Measurements from ENCODE around the gene ALPL.

Gene ALPL

DNA sequence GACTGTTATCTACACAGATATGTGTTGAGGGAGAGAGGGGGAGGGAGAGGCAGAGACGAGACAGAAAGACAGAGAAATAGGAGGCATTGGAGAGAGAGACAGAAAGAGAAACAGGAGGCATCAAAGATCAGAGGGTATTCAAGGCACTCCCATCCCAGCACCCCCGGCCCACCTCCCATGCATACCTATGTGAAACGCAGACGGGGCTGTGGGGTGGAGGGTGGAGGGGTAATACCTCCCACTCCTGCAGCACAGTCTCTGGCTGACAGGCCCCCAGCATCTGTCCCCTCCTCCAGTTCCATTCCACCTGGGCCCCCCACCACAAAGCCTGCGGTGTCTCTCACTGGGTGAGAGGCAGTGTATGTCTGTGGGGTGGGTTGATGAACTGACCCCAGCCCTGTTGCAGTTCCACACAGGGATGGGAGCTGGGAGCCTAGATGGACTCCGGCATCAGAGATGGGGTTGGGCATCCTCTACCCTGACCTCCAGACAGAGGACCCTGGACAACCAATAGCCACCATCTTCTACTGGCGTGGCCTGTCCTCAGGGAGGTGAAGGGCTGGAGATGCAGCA lies 110.2 kb downstream of the ALPL start:
- H3K9ac ChIP-seq (ENCODE audit: low read depth, low read length) = no peak overlapping the region
- H3K4me3 ChIP-seq (ENCODE audit: low read length) = no peak overlapping the region
- H3K27me3 ChIP-seq (ENCODE audit: control insufficient read depth, insufficient read depth, low read length) = peaks cover 54% of the 10 kb centered on the region
- no peaks in the 10 kb centered on the region for H3K36me3 ChIP-seq (ENCODE audit: insufficient read depth, low read length)
- H3K4me1 ChIP-seq (ENCODE audit: control insufficient read depth, insufficient read depth, low read length) = peaks cover 4% of the 10 kb centered on the region
- H3K4me2 ChIP-seq (ENCODE audit: low read length) = no peak overlapping the region
- H3K9me3 ChIP-seq (replicated peaks; ENCODE audit: low read length) = no peaks in the 10 kb centered on the region

DNA sequence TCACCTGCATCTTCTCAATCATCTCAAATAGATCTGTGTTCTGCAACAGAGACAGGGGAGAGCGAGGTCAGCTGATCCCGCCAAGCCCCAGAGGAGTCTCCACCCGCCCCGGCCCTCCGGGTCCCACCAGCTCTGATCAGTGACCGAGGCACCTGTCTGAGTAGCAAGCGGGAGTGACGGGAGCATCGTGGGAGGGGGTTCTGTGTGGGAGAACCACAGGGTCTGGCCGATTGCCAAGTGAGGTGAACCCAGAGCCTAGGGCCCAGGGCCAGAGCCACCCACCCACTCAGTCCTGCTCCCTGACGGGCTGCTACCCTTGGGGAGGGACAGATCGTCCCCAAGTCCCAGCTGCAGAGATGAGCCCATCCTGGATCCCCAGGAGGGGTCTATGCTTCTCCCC lies 110.8 kb downstream of the ALPL start:
- H3K27me3 ChIP-seq (ENCODE audit: control insufficient read depth, insufficient read depth, low read length) = peaks cover 56% of the 10 kb centered on the region
- no peak overlapping the region for H3K9ac ChIP-seq (ENCODE audit: low read depth, low read length)
- H3K4me1 ChIP-seq (ENCODE audit: control insufficient read depth, insufficient read depth, low read length) = peaks cover 4% of the 10 kb centered on the region
- no peaks in the 10 kb centered on the region for H3K36me3 ChIP-seq (ENCODE audit: insufficient read depth, low read length)
- H3K4me2 ChIP-seq (ENCODE audit: low read length) = no peak overlapping the region
- no peak overlapping the region for H3K4me3 ChIP-seq (ENCODE audit: low read length)
- no peaks in the 10 kb centered on the region for H3K9me3 ChIP-seq (replicated peaks; ENCODE audit: low read length)

DNA sequence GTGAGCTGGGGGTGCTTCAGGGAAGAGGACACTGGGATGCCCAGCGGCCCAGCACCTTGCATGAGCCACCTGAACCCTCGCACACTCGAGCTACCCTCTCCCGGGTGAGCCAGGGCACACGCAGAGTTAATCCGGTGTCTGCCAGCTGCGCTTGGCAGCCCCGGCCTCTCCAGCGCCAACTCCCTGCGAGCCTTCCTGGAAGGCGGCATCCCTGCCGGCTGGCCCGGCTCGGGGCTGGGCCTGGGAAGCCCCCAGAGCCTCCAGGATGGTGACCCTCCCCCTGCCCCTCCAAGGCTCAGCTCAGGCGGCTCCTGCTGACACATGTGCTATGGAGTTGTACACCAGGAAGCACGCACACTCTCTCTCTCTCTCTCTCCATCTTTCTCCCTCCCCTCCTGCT lies 111.3 kb downstream of the ALPL start:
- no peaks in the 10 kb centered on the region for H3K36me3 ChIP-seq (ENCODE audit: insufficient read depth, low read length)
- no peak overlapping the region for H3K9ac ChIP-seq (ENCODE audit: low read depth, low read length)
- H3K9me3 ChIP-seq (replicated peaks; ENCODE audit: low read length) = no peaks in the 10 kb centered on the region
- peaks cover 55% of the 10 kb centered on the region for H3K27me3 ChIP-seq (ENCODE audit: control insufficient read depth, insufficient read depth, low read length)
- H3K4me3 ChIP-seq (ENCODE audit: low read length) = no peak overlapping the region
- peaks cover 4% of the 10 kb centered on the region for H3K4me1 ChIP-seq (ENCODE audit: control insufficient read depth, insufficient read depth, low read length)
- H3K4me2 ChIP-seq (ENCODE audit: low read length) = no peak overlapping the region

DNA sequence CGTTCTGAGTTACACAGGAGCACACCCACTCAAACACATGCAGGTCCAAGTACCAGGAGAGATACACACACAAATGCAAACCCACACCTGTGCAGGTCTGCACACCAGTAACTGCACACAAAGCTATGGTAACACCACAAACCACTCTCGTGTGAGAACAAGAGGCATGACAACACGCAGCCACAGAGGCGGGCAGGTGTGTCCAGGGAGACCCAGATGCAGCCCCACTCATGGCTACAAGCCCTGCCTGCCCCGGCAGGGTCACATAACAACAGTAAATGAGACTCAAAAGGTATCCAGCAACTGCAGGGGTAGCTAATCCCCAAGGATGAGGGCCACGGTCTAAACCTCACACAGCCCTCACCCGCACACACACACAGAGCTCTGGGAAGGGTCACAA lies 111.8 kb downstream of the ALPL start:
- H3K4me2 ChIP-seq (ENCODE audit: low read length) = no peak overlapping the region
- H3K4me1 ChIP-seq (ENCODE audit: control insufficient read depth, insufficient read depth, low read length) = peaks cover 4% of the 10 kb centered on the region
- H3K9ac ChIP-seq (ENCODE audit: low read depth, low read length) = no peak overlapping the region
- no peak overlapping the region for H3K4me3 ChIP-seq (ENCODE audit: low read length)
- H3K9me3 ChIP-seq (replicated peaks; ENCODE audit: low read length) = no peaks in the 10 kb centered on the region
- no peaks in the 10 kb centered on the region for H3K36me3 ChIP-seq (ENCODE audit: insufficient read depth, low read length)
- H3K27me3 ChIP-seq (ENCODE audit: control insufficient read depth, insufficient read depth, low read length) = peaks cover 53% of the 10 kb centered on the region

DNA sequence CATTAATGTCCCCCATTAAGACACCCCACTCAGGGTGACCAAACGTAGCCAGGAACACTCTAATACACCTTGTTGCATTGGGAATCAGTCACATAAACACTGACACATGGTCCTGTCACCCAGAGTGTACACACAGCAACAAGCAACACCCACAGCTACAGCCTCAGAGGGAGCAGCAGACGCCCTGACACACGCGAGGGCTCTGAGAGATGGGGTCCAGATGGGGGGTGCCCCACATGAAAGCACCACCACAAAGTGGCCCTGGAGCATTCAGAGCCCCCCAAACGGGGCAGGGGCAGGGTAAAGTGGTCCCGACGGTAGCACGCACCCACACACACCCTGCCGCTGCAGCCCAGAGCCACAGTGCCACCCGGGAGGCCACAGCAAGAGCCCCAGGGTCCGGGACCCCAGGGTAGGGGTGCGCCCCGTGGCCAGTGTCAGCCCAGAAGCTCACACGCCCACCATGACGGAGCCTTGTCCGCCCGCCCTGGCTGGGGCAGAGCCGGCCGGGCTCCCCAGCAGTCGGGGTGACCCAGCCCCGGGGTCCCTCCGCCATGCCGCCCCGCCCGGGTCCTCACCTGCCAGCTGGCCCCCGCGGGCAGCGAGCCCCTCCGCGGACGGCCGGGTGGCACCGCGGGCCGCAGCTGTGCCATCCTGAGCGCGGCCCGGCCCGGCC lies 112.7 kb downstream of the ALPL start:
- Histone ChIP-seq H3K4me3 (ENCODE audit: low read length) (peak overlapping the region; percentile 47), H3K4me1 (ENCODE audit: control insufficient read depth, insufficient read depth, low read length) (peaks cover 4% of the 10 kb centered on the region), H3K9me3 (replicated peaks; ENCODE audit: low read length) (no peaks in the 10 kb centered on the region), H3K4me2 (ENCODE audit: low read length) (peak overlapping the region; percentile 77), H3K9ac (ENCODE audit: low read depth, low read length) (no peak overlapping the region), H3K27me3 (ENCODE audit: control insufficient read depth, insufficient read depth, low read length) (peaks cover 53% of the 10 kb centered on the region), H3K36me3 (ENCODE audit: insufficient read depth, low read length) (no peaks in the 10 kb centered on the region)

DNA sequence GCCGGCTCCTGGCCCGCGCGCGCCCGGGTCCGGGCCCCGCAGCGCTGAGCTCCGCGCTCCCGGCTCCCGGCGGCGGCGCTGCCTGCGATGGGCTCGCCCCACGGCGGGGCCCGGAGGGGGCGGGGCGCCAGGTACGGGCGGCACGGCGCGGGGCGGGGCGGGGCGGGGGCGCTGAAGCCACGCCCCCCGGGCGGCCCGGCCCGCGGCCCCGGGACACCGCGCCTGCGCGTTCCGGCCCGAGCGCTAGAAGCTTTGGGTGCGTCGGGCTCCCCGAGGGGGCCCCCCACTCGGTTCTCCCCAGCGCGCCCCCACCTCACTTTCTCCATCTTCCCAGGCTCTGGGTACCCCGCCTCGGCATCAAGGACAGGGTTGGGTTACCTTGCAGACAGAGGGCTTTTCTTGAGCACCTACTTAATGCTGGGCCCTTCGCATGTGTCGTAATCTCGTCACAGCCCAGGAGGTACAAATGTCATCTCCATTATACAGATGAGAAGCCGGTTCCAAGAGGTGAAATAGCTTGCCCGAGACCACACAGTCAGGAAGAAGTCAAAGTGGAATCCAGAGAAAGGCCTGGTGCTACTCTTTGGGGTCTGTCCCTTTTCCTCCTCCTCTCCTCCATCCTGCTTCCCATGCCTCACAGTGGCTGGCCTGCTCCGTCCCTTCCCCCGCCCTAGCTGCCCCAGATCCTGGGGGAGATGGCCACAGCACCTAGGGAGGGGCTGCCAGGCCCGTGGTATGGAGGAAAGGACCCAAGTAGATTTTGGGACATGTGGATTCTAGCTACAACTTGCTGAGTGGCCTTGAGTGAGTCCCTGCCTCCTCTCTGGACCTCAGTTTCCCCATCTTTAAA lies 113.5 kb downstream of the ALPL start:
- peaks cover 48% of the 10 kb centered on the region for H3K27me3 ChIP-seq (ENCODE audit: control insufficient read depth, insufficient read depth, low read length)
- H3K4me2 ChIP-seq (ENCODE audit: low read length) = peak overlapping the region; percentile 77
- H3K9me3 ChIP-seq (replicated peaks; ENCODE audit: low read length) = no peaks in the 10 kb centered on the region
- peaks cover 4% of the 10 kb centered on the region for H3K4me1 ChIP-seq (ENCODE audit: control insufficient read depth, insufficient read depth, low read length)
- no peaks in the 10 kb centered on the region for H3K36me3 ChIP-seq (ENCODE audit: insufficient read depth, low read length)
- H3K9ac ChIP-seq (ENCODE audit: low read depth, low read length) = no peak overlapping the region
- peak overlapping the region; percentile 56 for H3K4me3 ChIP-seq (ENCODE audit: low read length)

DNA sequence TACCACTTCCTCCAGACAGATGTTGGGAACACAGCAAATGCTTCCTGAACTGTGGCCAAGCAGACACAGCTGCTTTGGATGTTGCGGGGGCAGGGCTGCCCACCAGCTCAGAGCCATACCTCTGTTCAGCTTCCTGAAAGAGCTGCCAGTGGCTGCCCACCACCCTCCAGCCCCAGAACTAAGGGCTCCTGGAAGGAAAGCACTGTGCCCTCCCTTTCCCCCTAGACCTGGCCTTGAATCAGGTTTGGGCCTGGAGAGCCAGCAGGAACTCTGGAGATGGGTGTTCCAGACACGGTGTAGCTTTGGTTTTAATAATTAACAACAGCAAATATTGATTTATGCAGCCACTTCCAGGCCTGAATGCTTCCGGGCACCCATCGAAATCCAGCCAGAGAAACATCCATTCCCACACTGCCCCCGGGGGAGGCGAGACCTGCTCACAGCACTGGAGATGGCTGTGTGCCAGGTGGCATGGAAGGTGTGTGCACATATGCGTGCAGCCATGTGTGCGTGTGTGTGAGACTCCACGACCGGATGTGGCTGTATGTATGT lies 114.3 kb downstream of the ALPL start:
- Histone ChIP-seq H3K4me2 (ENCODE audit: low read length) (no peak overlapping the region), H3K4me3 (ENCODE audit: low read length) (no peak overlapping the region), H3K27me3 (ENCODE audit: control insufficient read depth, insufficient read depth, low read length) (peaks cover 42% of the 10 kb centered on the region), H3K9me3 (replicated peaks; ENCODE audit: low read length) (no peaks in the 10 kb centered on the region), H3K9ac (ENCODE audit: low read depth, low read length) (no peak overlapping the region), H3K36me3 (ENCODE audit: insufficient read depth, low read length) (no peaks in the 10 kb centered on the region), H3K4me1 (ENCODE audit: control insufficient read depth, insufficient read depth, low read length) (peaks cover 4% of the 10 kb centered on the region)

DNA sequence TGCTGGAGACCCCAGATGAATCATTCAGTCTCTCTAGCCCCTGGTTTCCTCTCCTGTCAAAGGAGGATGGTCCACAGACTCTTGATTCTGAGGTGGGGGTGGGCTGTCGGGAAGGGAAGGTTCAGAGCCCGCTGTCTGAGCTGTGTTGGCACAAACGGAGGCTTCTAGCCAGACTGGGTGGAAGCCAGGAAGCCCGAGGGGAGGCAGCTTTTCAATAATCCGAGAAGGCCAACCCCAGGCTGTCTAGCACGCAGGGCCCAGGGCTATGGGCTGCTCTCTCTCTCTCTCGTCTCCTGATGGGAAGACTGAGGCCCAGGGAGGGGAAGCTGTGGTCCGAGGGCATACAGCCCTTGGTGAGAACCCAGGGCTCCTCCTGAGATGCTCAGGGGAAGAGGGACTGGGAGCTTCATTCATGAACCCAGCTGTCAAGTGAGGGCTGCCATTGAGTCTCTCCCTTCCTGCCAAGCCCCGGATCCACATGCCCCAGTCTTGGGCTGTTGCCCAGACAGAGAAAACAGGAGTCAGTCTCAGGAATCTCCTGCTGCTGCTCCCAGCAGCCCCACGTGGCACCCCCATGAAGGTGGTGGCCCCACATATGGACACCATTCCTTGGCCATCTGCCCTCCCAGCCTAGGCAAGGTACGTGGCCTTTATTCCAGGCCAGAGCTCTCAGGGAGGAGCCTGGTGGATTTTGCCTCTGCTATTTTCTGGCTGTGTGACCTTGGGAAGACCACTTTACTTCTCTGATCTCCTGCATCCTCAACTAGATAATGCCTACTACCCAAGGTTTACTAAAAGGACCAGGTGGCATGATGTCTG lies 115.6 kb downstream of the ALPL start:
- H3K4me1 ChIP-seq (ENCODE audit: control insufficient read depth, insufficient read depth, low read length) = peaks cover 4% of the 10 kb centered on the region
- H3K9ac ChIP-seq (ENCODE audit: low read depth, low read length) = no peak overlapping the region
- no peaks in the 10 kb centered on the region for H3K36me3 ChIP-seq (ENCODE audit: insufficient read depth, low read length)
- H3K27me3 ChIP-seq (ENCODE audit: control insufficient read depth, insufficient read depth, low read length) = peaks cover 45% of the 10 kb centered on the region
- no peak overlapping the region for H3K4me2 ChIP-seq (ENCODE audit: low read length)
- no peak overlapping the region for H3K4me3 ChIP-seq (ENCODE audit: low read length)
- no peaks in the 10 kb centered on the region for H3K9me3 ChIP-seq (replicated peaks; ENCODE audit: low read length)

DNA sequence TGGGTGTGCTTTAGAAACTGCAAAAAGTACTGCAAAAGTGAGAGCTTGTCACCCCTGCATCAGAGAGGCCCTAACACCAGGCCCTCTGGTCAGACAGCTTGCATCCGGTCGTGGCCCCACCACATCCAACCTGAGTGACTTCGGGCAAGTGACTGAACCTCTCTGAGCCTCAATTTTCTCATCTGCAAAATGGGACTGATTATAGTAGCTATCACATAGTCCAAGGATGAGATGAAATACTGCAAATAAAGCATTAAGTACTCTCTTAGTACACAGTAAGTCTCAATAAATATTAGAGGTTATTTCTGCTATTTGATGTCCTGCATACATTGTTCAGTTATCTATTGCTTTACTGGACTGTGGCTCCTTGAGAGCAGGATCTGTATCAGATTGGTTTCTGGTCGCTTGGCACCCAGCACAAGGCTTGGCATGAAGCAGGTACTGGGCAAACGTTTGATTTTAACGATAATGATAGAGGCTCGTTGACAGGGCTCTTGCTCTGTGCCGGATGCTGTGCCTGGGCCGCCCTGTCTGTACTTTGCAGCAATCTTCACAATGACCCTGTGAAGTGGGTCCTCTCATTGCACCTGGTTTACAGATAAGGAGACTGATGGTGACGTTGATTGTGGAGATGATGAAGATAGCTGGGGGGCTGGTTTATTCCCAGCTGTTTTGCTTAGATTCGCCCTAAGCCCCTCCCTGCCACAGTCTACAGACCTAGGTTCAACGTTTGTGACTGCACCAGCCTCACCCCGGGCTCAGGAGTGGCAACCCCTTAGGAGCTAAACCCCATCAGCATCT lies 116.4 kb downstream of the ALPL start:
- H3K4me1 ChIP-seq (ENCODE audit: control insufficient read depth, insufficient read depth, low read length) = peaks cover 4% of the 10 kb centered on the region

DNA sequence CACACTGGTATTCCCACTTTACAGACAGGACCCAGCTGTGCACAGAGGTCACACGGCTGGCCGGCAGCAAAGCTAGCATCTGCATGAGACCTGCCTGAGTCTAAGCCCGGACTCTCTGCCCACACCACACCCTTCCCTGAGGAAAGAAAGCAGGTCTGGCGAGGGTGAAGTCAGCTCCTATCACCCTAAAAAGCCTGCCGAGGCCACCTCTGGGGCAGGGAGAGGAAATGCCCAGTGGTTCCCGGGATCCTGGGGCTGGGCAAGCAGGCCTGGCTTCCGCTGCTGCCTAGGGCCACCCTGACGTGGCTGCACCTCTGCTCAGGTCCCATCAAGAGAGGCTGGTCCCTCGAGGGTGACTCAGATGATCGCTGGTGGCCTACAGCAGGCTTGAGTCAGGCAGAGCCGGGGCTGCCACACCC lies 117.7 kb downstream of the ALPL start:
- H3K4me1 ChIP-seq (ENCODE audit: control insufficient read depth, insufficient read depth, low read length) = peaks cover 4% of the 10 kb centered on the region
- H3K36me3 ChIP-seq (ENCODE audit: insufficient read depth, low read length) = no peaks in the 10 kb centered on the region
- H3K4me3 ChIP-seq (ENCODE audit: low read length) = no peak overlapping the region
- no peak overlapping the region for H3K4me2 ChIP-seq (ENCODE audit: low read length)
- no peak overlapping the region for H3K9ac ChIP-seq (ENCODE audit: low read depth, low read length)
- H3K27me3 ChIP-seq (ENCODE audit: control insufficient read depth, insufficient read depth, low read length) = peaks cover 43% of the 10 kb centered on the region
- no peaks in the 10 kb centered on the region for H3K9me3 ChIP-seq (replicated peaks; ENCODE audit: low read length)

More for the DNA sequence above, 116.4 kb downstream of the ALPL start:
- no peak overlapping the region for H3K9ac ChIP-seq (ENCODE audit: low read depth, low read length)
- H3K4me2 ChIP-seq (ENCODE audit: low read length) = no peak overlapping the region
- H3K9me3 ChIP-seq (replicated peaks; ENCODE audit: low read length) = no peaks in the 10 kb centered on the region
- H3K4me3 ChIP-seq (ENCODE audit: low read length) = no peak overlapping the region
- H3K36me3 ChIP-seq (ENCODE audit: insufficient read depth, low read length) = no peaks in the 10 kb centered on the region
- H3K27me3 ChIP-seq (ENCODE audit: control insufficient read depth, insufficient read depth, low read length) = peaks cover 45% of the 10 kb centered on the region

All from skeletal muscle satellite cell (primary cell).